Keratinocyte (primary cell): ENCODE data around the gene EFEMP1.

Experiments used
- EZH2 ChIP-seq: IDR thresholded peaks from one replicate; pipeline ENCODE4 v1.6.1; 2012; ENCODE audit warnings: inconsistent platforms, mild to moderate bottlenecking, low read length, moderate library complexity
- TF ChIP-seq, protein P1 (sequence below), 3 experiments: IDR thresholded peaks in 1 of 3; conservative IDR thresholded peaks in 1 of 3; optimal IDR thresholded peaks in 1 of 3; 2 replicates in 2 of 3; 3 replicates in 1 of 3; pipeline versions ENCODE3 to v1.5.1; 2011; ENCODE audit warnings: low read length in 3 of 3, mild to moderate bottlenecking in 3 of 3, moderate library complexity in 2 of 3, control low read depth in 1 of 3, inconsistent platforms in 1 of 3; ENCODE audit not compliant: insufficient read depth in 2 of 3; ENCODE audit errors: extremely low read depth in 1 of 3

DNA sequence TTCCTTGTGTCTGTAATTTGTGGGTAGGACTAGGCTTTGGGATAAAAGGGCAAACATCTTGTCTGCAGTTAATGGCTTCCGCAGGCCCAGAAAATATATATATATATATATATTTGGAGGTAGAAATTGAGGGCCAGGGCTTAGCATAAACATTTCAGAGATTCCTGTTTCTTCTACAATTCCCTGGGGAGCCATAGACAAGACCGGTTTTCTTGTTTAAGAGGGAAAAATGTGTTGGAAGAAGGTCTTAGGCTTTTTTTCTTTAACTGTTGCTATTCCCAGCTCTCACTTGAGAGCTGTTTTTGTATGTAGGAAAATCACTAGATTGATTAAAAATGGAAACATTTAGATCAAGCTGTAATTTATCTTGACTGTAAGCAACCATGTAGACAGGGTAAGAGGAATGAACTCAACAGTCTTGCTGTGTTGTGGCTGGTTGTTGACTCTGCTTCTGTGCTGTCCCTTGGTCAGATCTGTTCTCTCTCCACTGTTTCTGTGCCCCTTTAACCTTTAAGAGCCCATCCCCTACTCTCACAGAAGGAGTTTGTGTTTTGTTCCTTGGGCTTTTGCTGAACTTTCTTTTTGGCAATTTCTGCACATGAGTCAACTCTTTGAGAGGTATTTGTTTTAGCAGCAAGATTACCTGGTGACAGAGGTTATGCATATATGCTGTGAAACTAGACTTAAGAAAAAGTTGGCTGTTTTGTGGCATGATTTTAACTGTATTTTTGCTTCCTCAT lies 58.3 kb downstream of the EFEMP1 start:
- TF ChIP-seq, protein P1, sequence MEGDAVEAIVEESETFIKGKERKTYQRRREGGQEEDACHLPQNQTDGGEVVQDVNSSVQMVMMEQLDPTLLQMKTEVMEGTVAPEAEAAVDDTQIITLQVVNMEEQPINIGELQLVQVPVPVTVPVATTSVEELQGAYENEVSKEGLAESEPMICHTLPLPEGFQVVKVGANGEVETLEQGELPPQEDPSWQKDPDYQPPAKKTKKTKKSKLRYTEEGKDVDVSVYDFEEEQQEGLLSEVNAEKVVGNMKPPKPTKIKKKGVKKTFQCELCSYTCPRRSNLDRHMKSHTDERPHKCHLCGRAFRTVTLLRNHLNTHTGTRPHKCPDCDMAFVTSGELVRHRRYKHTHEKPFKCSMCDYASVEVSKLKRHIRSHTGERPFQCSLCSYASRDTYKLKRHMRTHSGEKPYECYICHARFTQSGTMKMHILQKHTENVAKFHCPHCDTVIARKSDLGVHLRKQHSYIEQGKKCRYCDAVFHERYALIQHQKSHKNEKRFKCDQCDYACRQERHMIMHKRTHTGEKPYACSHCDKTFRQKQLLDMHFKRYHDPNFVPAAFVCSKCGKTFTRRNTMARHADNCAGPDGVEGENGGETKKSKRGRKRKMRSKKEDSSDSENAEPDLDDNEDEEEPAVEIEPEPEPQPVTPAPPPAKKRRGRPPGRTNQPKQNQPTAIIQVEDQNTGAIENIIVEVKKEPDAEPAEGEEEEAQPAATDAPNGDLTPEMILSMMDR (optimal IDR thresholded peaks at IDR 0.05 in 1 of 3, IDR thresholded peaks at IDR 0.05 in 1 of 3, conservative IDR thresholded peaks at IDR 0.05 in 1 of 3; ENCODE audit: extremely low read depth in 1 of 3, insufficient read depth in 2 of 3, low read length in 3 of 3), result no peak
- no peak for TF ChIP-seq EZH2
